ENCODE results near the gene BLMH. TPM values are rescaled to one million over a fixed set of nuclear protein-coding genes. Genes with fewer than 3 reads are reported as not detected.

Gene BLMH
- total and polyA plus RNA-seq, 2 experiments from 2014 or later, result 36.4 to 58.7 TPM

DNA sequence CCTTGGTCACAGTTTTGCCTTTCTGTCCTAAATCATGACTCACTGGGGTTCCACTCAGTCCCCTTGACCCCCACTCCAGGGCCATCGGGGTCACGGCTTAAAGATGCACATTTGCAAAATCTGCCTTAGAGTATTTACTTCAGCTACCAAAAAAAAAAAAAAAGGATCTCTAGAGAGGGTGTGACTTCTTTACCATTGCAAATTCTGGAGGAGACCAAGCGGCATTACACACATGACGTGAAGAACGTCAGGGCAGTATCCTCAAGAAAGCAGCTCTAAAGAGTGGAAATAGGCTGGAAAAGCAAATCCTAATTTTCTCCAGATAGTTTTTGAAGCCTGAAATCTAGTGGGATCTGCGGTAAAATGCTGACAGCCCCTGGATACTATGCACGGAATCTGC is 81.8 kb downstream of the BLMH start (continued):
- TF ChIP-seq, protein P1, sequence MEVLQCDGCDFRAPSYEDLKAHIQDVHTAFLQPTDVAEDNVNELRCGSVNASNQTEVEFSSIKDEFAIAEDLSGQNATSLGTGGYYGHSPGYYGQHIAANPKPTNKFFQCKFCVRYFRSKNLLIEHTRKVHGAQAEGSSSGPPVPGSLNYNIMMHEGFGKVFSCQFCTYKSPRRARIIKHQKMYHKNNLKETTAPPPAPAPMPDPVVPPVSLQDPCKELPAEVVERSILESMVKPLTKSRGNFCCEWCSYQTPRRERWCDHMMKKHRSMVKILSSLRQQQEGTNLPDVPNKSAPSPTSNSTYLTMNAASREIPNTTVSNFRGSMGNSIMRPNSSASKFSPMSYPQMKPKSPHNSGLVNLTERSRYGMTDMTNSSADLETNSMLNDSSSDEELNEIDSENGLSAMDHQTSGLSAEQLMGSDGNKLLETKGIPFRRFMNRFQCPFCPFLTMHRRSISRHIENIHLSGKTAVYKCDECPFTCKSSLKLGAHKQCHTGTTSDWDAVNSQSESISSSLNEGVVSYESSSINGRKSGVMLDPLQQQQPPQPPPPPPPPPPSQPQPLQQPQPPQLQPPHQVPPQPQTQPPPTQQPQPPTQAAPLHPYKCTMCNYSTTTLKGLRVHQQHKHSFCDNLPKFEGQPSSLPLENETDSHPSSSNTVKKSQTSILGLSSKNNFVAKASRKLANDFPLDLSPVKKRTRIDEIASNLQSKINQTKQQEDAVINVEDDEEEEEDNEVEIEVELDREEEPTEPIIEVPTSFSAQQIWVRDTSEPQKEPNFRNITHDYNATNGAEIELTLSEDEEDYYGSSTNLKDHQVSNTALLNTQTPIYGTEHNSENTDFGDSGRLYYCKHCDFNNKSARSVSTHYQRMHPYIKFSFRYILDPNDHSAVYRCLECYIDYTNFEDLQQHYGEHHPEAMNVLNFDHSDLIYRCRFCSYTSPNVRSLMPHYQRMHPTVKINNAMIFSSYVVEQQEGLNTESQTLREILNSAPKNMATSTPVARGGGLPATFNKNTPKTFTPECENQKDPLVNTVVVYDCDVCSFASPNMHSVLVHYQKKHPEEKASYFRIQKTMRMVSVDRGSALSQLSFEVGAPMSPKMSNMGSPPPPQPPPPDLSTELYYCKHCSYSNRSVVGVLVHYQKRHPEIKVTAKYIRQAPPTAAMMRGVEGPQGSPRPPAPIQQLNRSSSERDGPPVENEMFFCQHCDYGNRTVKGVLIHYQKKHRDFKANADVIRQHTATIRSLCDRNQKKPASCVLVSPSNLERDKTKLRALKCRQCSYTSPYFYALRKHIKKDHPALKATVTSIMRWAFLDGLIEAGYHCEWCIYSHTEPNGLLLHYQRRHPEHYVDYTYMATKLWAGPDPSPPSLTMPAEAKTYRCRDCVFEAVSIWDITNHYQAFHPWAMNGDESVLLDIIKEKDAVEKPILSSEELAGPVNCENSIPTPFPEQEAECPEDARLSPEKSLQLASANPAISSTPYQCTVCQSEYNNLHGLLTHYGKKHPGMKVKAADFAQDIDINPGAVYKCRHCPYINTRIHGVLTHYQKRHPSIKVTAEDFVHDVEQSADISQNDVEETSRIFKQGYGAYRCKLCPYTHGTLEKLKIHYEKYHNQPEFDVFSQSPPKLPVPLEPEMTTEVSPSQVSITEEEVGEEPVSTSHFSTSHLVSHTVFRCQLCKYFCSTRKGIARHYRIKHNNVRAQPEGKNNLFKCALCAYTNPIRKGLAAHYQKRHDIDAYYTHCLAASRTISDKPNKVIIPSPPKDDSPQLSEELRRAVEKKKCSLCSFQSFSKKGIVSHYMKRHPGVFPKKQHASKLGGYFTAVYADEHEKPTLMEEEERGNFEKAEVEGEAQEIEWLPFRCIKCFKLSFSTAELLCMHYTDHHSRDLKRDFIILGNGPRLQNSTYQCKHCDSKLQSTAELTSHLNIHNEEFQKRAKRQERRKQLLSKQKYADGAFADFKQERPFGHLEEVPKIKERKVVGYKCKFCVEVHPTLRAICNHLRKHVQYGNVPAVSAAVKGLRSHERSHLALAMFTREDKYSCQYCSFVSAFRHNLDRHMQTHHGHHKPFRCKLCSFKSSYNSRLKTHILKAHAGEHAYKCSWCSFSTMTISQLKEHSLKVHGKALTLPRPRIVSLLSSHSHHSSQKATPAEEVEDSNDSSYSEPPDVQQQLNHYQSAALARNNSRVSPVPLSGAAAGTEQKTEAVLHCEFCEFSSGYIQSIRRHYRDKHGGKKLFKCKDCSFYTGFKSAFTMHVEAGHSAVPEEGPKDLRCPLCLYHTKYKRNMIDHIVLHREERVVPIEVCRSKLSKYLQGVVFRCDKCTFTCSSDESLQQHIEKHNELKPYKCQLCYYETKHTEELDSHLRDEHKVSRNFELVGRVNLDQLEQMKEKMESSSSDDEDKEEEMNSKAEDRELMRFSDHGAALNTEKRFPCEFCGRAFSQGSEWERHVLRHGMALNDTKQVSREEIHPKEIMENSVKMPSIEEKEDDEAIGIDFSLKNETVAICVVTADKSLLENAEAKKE (CRISPR knock-in tag; IDR thresholded peaks at IDR 0.05), result no peak

DNA sequence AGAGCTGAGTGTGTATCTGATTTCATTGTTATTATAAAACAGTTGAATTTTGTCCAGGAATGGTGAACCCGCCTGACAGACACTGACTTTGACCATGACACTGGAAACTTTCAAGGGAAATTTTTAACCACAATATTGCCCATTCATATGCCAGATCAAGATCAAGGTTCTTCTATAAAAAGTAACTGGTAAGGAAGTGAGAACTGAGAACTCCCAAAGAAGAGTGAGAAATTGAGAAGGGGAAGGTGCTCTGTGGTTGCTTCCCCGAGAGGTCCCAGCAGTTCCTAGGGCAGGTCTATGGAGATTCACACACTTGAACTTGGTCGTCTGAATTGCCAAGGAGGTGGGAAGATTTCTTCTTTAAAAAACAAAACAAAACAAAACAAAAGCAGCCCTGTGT is 83.5 kb downstream of the BLMH start:
- H3K79me2 ChIP-seq (replicated peaks; ENCODE audit: insufficient read depth), result no peaks in the 10 kb centered on the region
- H3K9me3 Mint-ChIP-seq, result no peaks in the 10 kb centered on the region
- H3K27me3 ChIP-seq (ENCODE audit: insufficient read depth), result no peaks in the 10 kb centered on the region
- H3K4me1 ChIP-seq (ENCODE audit: insufficient read depth), result no peaks in the 10 kb centered on the region
- H3K4me3 ChIP-seq, result no peak overlapping the region
- no peak overlapping the region for H3K4me3 Mint-ChIP-seq
- no peaks in the 10 kb centered on the region for H3K36me3 ChIP-seq (ENCODE audit: insufficient read depth)
- no peak overlapping the region for H3K27ac Mint-ChIP-seq
- no peaks in the 10 kb centered on the region for H3K9me2 ChIP-seq (ENCODE audit: insufficient read depth)
- ATAC-seq, result no peak
- no peak overlapping the region for H2AFZ ChIP-seq
- no peaks in the 10 kb centered on the region for H3F3A ChIP-seq (replicated peaks; ENCODE audit: low read depth)
- peaks cover 4% of the 10 kb centered on the region; the same call in 1 of the 3 replicates for H3K4me1 Mint-ChIP-seq
- H3K36me3 Mint-ChIP-seq (ENCODE audit: low read depth), result no peaks in the 10 kb centered on the region
- peaks cover 9% of the 10 kb centered on the region for H3K27me3 Mint-ChIP-seq (ENCODE audit: insufficient read depth, low read depth, poor library complexity)
- H3K4me2 ChIP-seq, result no peak overlapping the region
- no peaks in the 10 kb centered on the region for H4K20me1 ChIP-seq (replicated peaks; ENCODE audit: insufficient read depth)
- no peak overlapping the region for H3K27ac ChIP-seq (ENCODE audit: low read depth)
- DNase-seq (ENCODE audit: low spot score), result no peak
- TF ChIP-seq, protein P2, sequence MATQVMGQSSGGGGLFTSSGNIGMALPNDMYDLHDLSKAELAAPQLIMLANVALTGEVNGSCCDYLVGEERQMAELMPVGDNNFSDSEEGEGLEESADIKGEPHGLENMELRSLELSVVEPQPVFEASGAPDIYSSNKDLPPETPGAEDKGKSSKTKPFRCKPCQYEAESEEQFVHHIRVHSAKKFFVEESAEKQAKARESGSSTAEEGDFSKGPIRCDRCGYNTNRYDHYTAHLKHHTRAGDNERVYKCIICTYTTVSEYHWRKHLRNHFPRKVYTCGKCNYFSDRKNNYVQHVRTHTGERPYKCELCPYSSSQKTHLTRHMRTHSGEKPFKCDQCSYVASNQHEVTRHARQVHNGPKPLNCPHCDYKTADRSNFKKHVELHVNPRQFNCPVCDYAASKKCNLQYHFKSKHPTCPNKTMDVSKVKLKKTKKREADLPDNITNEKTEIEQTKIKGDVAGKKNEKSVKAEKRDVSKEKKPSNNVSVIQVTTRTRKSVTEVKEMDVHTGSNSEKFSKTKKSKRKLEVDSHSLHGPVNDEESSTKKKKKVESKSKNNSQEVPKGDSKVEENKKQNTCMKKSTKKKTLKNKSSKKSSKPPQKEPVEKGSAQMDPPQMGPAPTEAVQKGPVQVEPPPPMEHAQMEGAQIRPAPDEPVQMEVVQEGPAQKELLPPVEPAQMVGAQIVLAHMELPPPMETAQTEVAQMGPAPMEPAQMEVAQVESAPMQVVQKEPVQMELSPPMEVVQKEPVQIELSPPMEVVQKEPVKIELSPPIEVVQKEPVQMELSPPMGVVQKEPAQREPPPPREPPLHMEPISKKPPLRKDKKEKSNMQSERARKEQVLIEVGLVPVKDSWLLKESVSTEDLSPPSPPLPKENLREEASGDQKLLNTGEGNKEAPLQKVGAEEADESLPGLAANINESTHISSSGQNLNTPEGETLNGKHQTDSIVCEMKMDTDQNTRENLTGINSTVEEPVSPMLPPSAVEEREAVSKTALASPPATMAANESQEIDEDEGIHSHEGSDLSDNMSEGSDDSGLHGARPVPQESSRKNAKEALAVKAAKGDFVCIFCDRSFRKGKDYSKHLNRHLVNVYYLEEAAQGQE (IDR thresholded peaks at IDR 0.05; ENCODE audit: unreplicated experiment), result no peak
- TF ChIP-seq EZH2 (IDR thresholded peaks at IDR 0.05; ENCODE audit: low read depth, unreplicated experiment) (no peak), STAT1 (IDR thresholded peaks at IDR 0.05; ENCODE audit: unreplicated experiment) (no peak), POLR2AphosphoS5 (IDR thresholded peaks at IDR 0.05; ENCODE audit: low read depth) (no peak)
- TF ChIP-seq, protein P3, sequence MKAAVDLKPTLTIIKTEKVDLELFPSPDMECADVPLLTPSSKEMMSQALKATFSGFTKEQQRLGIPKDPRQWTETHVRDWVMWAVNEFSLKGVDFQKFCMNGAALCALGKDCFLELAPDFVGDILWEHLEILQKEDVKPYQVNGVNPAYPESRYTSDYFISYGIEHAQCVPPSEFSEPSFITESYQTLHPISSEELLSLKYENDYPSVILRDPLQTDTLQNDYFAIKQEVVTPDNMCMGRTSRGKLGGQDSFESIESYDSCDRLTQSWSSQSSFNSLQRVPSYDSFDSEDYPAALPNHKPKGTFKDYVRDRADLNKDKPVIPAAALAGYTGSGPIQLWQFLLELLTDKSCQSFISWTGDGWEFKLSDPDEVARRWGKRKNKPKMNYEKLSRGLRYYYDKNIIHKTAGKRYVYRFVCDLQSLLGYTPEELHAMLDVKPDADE (IDR thresholded peaks at IDR 0.05), result no peak
